ENCODE data around the gene NCR1. TPM values are rescaled to one million over a fixed set of nuclear protein-coding genes. Genes with fewer than 3 reads are reported as not detected.
A peak's percentile ranks its signal among the peaks of the same experiment; 100 is the strongest.
"Not testable (repeated sequence)": the region's sequence is repeated elsewhere in the genome, so short reads cannot be mapped to it uniquely, and the experiment has no call there.

Gene NCR1
- total RNA-seq, 6 experiments from 2014 or later, result 0.22 to 0.93 (median 0.58) TPM; not detected in 3

DNA sequence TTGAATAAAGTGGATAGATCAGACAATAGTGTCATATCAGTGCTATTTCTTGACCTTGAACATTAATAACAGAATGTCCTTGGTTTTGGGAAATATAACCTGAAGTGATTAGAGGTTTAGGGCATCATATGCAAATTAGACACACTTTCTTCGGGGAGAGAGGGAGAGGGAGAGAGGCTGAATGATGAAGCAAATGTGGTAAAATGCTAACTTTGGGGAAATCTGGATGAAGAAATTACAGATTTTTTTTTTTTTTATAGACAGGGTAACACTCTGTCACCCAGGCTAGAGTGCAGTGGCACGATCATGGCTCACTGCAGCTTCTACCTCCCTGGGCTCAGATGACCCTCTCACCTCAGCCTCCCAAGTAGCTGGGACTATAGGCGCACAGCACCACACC is 3.9 kb upstream of the NCR1 start:
- no peak overlapping the region for H3K4me3 ChIP-seq
- intact Hi-C loops (cut with DNase I), result no loop called here
- no peaks in the 10 kb centered on the region for H3K36me3 ChIP-seq
- no peaks in the 10 kb centered on the region for H3K9me3 ChIP-seq
- peak in 1 of 3 donors; percentile 11 for DNase-seq
- H3K27ac ChIP-seq, result no peak overlapping the region
- no peak for ATAC-seq
- WGBS (ENCODE audit: insufficient coverage, low coverage, low lambda C conversion rate, missing lambda C conversion rate), result 64% methylated on average over 2 of the region's 3 CpGs
- TF ChIP-seq POLR2A (IDR thresholded peaks at IDR 0.05) (no peak), CTCF (IDR thresholded peaks at IDR 0.05) (no peak)
- H3K4me1 ChIP-seq, result no peaks in the 10 kb centered on the region
- no peaks in the 10 kb centered on the region for H3K27me3 ChIP-seq

DNA sequence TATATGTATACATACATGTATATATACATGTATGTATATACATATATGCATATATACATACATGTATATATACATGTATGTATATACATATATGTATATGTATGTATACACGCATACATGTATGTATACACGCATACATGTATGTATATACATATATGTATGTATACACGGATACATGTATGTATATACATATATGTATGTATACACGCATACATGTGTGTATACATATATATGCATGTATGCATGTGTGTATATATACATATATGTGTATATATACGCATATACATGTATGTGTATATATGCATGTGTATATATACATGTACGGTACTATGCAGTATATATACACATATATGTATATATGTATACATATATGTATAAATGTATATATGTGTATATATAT is 2.6 kb upstream of the NCR1 start:
- Histone ChIP-seq H3K4me3 (no peak overlapping the region), H3K27ac (no peak overlapping the region), H3K9me3 (no peaks in the 10 kb centered on the region), H3K27me3 (no peaks in the 10 kb centered on the region), H3K36me3 (no peaks in the 10 kb centered on the region), H3K4me1 (no peaks in the 10 kb centered on the region)
- ATAC-seq, result no peak
- TF ChIP-seq CTCF (IDR thresholded peaks at IDR 0.05) (no peak), POLR2A (IDR thresholded peaks at IDR 0.05) (no peak)
- intact Hi-C loops (cut with DNase I), result no loop called here
- 82% methylated on average over 6 of the region's 6 CpGs for WGBS (ENCODE audit: insufficient coverage, low coverage, low lambda C conversion rate, missing lambda C conversion rate)
- no peak for DNase-seq

DNA sequence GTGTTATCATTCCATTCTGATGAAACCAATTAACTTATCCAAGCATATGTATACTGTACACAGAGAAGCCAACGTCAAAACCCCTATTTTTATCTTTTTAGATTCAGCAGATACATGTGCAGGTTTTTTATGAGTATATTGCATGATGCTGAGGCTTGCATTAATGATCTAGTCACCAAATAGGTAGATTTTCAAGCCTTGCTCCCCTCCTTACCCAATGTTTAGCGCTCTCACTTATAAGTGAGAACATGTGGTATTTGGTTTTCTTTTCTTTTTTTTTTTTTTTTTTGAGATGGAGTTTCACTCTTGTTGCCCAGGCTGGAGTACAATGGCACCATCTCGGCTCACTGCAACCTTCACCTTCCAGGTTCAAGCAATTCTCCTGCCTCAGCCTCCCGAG is 1.7 kb upstream of the NCR1 start:
- H3K27me3 ChIP-seq; intact Hi-C loops (cut with DNase I): not testable (repeated sequence)
- WGBS (ENCODE audit: insufficient coverage, low coverage, low lambda C conversion rate, missing lambda C conversion rate), result 70% methylated on average over 4 of the region's 4 CpGs

GRCh38 chr19:54905421-54905802 is 536 bp upstream of the NCR1 start:
- H3K27ac ChIP-seq, result no peak overlapping the region
- H3K9me3 ChIP-seq, result no peaks in the 10 kb centered on the region
- TF ChIP-seq CTCF (IDR thresholded peaks at IDR 0.05), result no peak
- no peak for TF ChIP-seq POLR2A (IDR thresholded peaks at IDR 0.05)
- H3K27me3 ChIP-seq, result no peaks in the 10 kb centered on the region
- 39% methylated on average over 5 of the region's 5 CpGs for WGBS (ENCODE audit: insufficient coverage, low coverage, low lambda C conversion rate, missing lambda C conversion rate)
- intact Hi-C loops (cut with DNase I), result no loop called here
- ATAC-seq (no peak), DNase-seq (no peak)
- no peaks in the 10 kb centered on the region for H3K36me3 ChIP-seq
- no peak overlapping the region for H3K4me3 ChIP-seq
- H3K4me1 ChIP-seq, result no peaks in the 10 kb centered on the region

More for the DNA sequence above, 1.7 kb upstream of the NCR1 start:
- H3K4me3 ChIP-seq, DNase-seq, H3K36me3 ChIP-seq, ATAC-seq, H3K27ac ChIP-seq, H3K9me3 ChIP-seq, H3K4me1 ChIP-seq: not testable (repeated sequence)

DNA sequence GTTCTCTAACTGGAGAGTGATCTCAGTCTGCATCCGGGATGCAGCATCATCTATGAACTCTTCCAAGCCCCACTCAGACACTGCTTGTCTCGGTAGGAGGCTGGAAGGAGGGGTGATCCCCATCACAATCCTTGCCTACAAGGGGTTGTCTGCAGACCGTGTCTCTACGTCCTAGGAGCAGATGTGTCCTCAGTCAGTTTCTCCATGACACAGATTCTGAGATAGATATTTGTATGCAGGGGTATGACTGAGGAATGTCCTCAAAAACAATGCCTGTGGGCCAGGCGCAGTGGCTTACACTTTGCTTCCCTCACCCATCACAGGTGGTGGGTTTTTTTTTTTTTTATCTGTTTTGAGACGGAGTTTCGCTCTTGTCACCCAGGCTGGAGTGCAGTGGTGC is 871 bp downstream of the NCR1 start:
- peak in 1 of 3 donors; percentile 4 for DNase-seq

DNA sequence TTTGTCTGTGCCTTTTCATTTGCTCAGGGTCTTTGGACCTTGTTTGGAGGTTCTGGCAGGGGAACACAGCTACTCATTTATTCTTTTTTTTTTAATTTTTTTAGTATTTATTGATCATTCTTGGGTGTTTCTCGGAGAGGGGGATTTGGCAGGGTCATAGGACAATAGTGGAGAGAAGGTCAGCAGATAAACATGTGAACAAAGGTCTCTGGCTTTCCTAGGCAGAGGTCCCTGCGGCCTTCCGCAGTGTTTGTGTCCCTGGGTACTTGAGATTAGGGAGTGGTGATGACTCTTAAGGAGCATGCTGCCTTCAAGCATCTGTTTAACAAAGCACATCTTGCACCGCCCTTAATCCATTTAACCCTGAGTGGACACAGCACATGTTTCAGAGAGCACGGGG is 2.0 kb downstream of the NCR1 start:
- ATAC-seq; intact Hi-C loops (cut with DNase I): not testable (repeated sequence)
- WGBS (ENCODE audit: insufficient coverage, low coverage, low lambda C conversion rate, missing lambda C conversion rate), result 40% methylated on average over 1 of the region's 5 CpGs

More for the DNA sequence above, 871 bp downstream of the NCR1 start:
- intact Hi-C loops (cut with DNase I), result no loop called here
- TF ChIP-seq POLR2A (IDR thresholded peaks at IDR 0.05) (no peak), CTCF (IDR thresholded peaks at IDR 0.05) (no peak)
- Histone ChIP-seq H3K4me1 (no peaks in the 10 kb centered on the region), H3K27me3 (no peaks in the 10 kb centered on the region), H3K27ac (no peak overlapping the region), H3K36me3 (no peaks in the 10 kb centered on the region), H3K9me3 (no peaks in the 10 kb centered on the region), H3K4me3 (no peak overlapping the region)
- 60% methylated on average over 6 of the region's 7 CpGs for WGBS (ENCODE audit: insufficient coverage, low coverage, low lambda C conversion rate, missing lambda C conversion rate)
- no peak for ATAC-seq

More for the DNA sequence above, 2.0 kb downstream of the NCR1 start:
- not testable (repeated sequence) for H3K27ac ChIP-seq, H3K27me3 ChIP-seq, H3K4me3 ChIP-seq, H3K36me3 ChIP-seq, H3K4me1 ChIP-seq, H3K9me3 ChIP-seq, DNase-seq

Measured in right lobe of liver (tissue), 6 donors.